Epithelial cell of alveolus of lung (primary cell): Measurements from ENCODE around the gene PPP1R3A. TPM values are rescaled to one million over a fixed set of nuclear protein-coding genes. Genes with fewer than 3 reads are reported as not detected.

Experiments used
- total RNA-seq: library from RNA; depleted of rRNA; stranded (reverse); fragments of >200 nt; gene quantifications from 2 replicates; pipeline ENCODE4 v1.2.1, GENCODE V29; 2015

The PPP1R3A gene, protein sequence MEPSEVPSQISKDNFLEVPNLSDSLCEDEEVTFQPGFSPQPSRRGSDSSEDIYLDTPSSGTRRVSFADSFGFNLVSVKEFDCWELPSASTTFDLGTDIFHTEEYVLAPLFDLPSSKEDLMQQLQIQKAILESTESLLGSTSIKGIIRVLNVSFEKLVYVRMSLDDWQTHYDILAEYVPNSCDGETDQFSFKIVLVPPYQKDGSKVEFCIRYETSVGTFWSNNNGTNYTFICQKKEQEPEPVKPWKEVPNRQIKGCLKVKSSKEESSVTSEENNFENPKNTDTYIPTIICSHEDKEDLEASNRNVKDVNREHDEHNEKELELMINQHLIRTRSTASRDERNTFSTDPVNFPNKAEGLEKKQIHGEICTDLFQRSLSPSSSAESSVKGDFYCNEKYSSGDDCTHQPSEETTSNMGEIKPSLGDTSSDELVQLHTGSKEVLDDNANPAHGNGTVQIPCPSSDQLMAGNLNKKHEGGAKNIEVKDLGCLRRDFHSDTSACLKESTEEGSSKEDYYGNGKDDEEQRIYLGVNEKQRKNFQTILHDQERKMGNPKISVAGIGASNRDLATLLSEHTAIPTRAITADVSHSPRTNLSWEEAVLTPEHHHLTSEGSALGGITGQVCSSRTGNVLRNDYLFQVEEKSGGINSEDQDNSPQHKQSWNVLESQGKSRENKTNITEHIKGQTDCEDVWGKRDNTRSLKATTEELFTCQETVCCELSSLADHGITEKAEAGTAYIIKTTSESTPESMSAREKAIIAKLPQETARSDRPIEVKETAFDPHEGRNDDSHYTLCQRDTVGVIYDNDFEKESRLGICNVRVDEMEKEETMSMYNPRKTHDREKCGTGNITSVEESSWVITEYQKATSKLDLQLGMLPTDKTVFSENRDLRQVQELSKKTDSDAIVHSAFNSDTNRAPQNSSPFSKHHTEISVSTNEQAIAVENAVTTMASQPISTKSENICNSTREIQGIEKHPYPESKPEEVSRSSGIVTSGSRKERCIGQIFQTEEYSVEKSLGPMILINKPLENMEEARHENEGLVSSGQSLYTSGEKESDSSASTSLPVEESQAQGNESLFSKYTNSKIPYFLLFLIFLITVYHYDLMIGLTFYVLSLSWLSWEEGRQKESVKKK
- not detected in 2 replicates for total RNA-seq

GRCh38 chr7:113918946-113919345, at the start of gene PPP1R3A:
Gene PPP1R3A, minus strand, starts transcription at chr7:113919009. Its CDS starts 13 bp downstream, at chr7:113918996.

